BJ (cell line): ENCODE measurements around the gene SORL1. TPM values are rescaled to one million over a fixed set of nuclear protein-coding genes. Genes with fewer than 3 reads are reported as not detected.
A peak's percentile ranks its signal among the peaks of the same experiment; 100 is the strongest.

Source experiments
- CTCF ChIA-PET: fragments of 350-600 bp; formaldehyde crosslinking; extraction: SDS; loops from one replicate; lab custom pipeline; 2021; ENCODE audit warnings: antibody characterized with exemption, inconsistent platforms; lab: Yijun Ruan, JAX
- POLR2A ChIA-PET: fragments of 300-600 bp; sonication (Branson Sonifier 250); formaldehyde crosslinking; extraction: SDS; loops from one replicate; lab custom pipeline; 2021; ENCODE audit warnings: antibody characterized with exemption; lab: Charles Lee
- DNase-seq: peaks from one replicate; pipeline ENCODE4 v3.0.0-alpha.2; 2011; ENCODE audit warnings: low read depth
- H3K27me3 ChIP-seq: 2 replicates; pipeline ENCODE4 v1.6.0; 2011; ENCODE audit warnings: low read length; ENCODE audit not compliant: control insufficient read depth, insufficient read depth
- H3K36me3 ChIP-seq: 2 replicates; pipeline ENCODE4 v1.5.1; 2011; ENCODE audit warnings: low read length; ENCODE audit not compliant: control insufficient read depth, insufficient read depth
- H3K4me3 ChIP-seq: 2 replicates; pipeline ENCODE4 v1.5.1; 2011; ENCODE audit warnings: low read depth, mild to moderate bottlenecking, control low read depth, low read length
- polyA plus RNA-seq: library from polyadenylated mRNA; depleted of rRNA; stranded (reverse); fragments of >200 nt; gene quantifications from 2 replicates; pipeline ENCODE4 v1.2.3, GENCODE V29; 2011
- TF ChIP-seq, protein P1 (sequence below): IDR thresholded peaks from 2 replicates; pipeline ENCODE4 v1.5.1; 2011; ENCODE audit warnings: low read depth, mild to moderate bottlenecking, control low read depth, inconsistent platforms, low read length, moderate library complexity; ENCODE audit not compliant: insufficient read depth

The SORL1 gene
- polyA plus RNA-seq, 1 experiment = 1.4 TPM

DNA sequence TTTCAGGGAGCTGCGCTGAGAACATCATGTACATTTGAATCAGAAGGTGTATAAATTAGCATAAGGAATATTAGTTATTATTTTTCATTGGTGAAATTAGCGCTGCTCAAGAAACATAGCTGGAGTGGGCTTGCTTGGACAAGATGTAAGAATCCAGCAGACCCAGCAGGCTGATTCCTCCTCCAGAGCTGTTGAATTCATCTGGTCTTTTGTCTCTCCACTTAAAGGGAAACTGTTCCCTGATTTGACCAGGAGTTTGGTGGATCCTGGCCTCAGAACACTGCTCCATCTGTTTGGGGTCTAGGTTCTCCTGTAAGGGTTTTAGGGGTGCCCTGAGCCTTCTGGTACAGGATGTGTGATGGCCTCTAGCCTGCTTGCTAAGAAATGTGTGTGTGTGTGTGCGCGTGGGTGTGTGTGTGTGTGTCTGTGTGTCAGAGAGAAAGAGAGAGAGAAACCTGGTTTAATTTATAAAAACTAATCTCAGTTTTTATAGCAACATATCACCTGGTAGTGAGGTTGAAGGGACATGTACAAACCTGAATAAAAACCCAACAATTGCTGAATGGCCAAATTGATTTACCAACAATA lies 8.3 kb upstream of the SORL1 start:
- no peaks in the 10 kb centered on the region for H3K36me3 ChIP-seq
- DNase-seq = no peak
- H3K4me3 ChIP-seq = no peak overlapping the region
- CTCF ChIA-PET = interaction anchor here (1.2 kb wide), 2 partner anchors 22 to 91 kb away, joined by 3 to 5 read pairs; no protein-coding TSS in a partner anchor
- POLR2A ChIA-PET = no interaction called here
- peaks cover 8% of the 10 kb centered on the region; the same call in 1 of the 2 replicates for H3K27me3 ChIP-seq
- TF ChIP-seq, protein P1, sequence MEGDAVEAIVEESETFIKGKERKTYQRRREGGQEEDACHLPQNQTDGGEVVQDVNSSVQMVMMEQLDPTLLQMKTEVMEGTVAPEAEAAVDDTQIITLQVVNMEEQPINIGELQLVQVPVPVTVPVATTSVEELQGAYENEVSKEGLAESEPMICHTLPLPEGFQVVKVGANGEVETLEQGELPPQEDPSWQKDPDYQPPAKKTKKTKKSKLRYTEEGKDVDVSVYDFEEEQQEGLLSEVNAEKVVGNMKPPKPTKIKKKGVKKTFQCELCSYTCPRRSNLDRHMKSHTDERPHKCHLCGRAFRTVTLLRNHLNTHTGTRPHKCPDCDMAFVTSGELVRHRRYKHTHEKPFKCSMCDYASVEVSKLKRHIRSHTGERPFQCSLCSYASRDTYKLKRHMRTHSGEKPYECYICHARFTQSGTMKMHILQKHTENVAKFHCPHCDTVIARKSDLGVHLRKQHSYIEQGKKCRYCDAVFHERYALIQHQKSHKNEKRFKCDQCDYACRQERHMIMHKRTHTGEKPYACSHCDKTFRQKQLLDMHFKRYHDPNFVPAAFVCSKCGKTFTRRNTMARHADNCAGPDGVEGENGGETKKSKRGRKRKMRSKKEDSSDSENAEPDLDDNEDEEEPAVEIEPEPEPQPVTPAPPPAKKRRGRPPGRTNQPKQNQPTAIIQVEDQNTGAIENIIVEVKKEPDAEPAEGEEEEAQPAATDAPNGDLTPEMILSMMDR = no peak

DNA sequence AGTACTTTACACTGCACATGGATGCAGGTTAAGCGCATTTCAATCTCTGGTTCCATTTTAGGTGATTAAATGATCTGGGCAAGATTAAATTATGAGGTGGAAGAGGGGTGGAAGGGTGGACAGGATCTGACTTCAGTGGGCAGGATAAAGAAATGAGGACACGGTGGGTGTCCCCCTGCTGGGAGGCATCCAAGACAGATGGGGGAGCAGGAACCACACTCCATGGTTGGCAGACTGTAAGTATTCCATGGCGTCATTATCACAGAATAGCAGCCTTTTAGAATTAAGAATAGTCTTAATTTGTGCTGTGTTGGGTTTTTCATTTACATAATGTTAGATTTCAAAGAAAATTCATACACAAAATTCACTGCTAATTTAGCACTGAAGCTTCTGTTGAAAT lies 7.6 kb upstream of the SORL1 start:
- CTCF ChIA-PET = interaction anchor here (1.2 kb wide), 1 partner anchor 21 kb away, joined by 3 read pairs; no protein-coding TSS in a partner anchor
- Histone ChIP-seq H3K4me3 (no peak overlapping the region), H3K36me3 (no peaks in the 10 kb centered on the region), H3K27me3 (peaks cover 8% of the 10 kb centered on the region; the same call in 1 of the 2 replicates)
- no peak for DNase-seq
- POLR2A ChIA-PET = no interaction called here
- TF ChIP-seq, protein P1 = no peak

DNA sequence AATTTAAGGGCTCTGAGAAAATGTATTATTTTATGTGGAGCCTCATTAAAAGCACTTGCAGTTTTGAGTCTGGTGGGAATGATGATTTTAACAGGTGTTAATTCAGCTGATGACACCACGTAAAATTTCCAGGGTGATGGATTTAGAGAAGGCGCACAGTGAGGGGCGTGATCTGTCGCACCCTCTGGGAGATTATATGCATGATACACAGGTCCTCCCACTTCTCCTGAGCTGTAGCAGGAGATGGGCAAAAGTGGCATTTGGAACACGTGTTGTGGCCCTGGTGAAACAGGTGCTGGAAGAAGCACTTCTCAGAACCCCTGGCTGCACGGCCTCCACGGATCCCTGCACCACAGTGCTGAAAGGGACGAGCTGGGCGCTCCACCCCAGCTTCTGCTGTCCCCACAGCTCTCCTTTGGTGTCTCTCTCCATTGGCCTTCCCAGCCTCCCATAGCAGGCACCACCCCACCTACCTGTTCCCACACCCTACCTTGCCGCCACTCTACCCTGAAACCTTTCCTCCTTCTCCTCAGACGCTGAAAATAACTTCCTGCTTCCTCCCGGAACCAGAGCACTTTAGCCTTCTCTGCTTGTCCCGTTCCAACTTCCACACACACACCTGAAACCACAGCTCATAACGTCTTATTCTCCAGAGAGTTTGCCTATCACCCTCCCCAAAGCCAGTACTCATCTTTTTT lies 6.9 kb upstream of the SORL1 start:
- CTCF ChIA-PET = interaction anchor here (1.2 kb wide), 1 partner anchor 20 kb away, joined by 3 read pairs; no protein-coding TSS in a partner anchor
- TF ChIP-seq, protein P1 = no peak
- Histone ChIP-seq H3K27me3 (peaks cover 8% of the 10 kb centered on the region; the same call in 1 of the 2 replicates), H3K36me3 (no peaks in the 10 kb centered on the region), H3K4me3 (no peak overlapping the region)
- DNase-seq = no peak
- POLR2A ChIA-PET = no interaction called here

DNA sequence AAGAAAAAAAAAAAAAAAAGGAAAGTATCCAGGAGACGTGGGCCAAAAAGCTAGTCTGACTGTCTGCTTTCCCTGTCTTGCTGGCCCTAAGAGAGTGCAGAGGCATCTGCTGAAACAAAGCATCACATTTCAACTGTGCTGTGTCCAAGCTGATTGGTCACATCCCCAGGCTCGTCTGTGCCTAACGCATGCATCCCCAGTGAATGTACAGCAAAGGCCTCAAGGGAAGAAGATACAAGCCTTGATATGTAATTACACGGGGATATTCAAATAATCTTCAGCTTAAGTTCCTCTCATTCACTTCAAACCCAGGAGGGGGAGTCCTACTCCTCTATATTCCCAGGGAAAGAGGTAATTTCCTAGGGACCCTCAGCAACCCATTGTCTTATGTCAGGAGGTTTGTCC lies 5.4 kb upstream of the SORL1 start:
- Histone ChIP-seq H3K36me3 (no peaks in the 10 kb centered on the region), H3K27me3 (peaks cover 13% of the 10 kb centered on the region), H3K4me3 (no peak overlapping the region)
- DNase-seq = no peak
- TF ChIP-seq, protein P1 = peak; percentile 30; the same call in 1 of the 2 replicates
- CTCF ChIA-PET = interaction anchor here (0.8 to 1.5 kb wide), 5 partner anchors 10 to 1076 kb away, joined by 3 to 6 read pairs (median 3); no protein-coding TSS in a partner anchor
- POLR2A ChIA-PET = no interaction called here

DNA sequence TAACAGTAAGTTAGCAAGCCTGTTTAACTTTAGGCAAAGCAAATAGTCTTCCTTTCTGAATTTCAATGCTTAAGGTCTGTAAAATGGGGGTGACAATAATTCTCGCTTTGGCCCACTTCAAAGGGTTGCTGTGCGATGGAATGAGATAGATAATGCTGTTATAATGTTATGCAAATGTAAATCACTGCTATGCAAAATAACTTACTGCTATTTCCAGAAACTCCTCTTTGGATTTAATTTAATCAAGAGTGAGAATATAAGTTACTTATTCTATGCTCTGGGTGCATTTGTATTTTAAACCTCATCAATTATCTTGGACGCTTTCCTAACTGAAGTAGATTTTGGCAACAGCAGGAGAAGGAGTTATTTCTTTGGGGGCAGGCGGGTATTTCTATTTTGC lies 4.1 kb upstream of the SORL1 start:
- no peak for DNase-seq
- POLR2A ChIA-PET = no interaction called here
- H3K27me3 ChIP-seq = peaks cover 18% of the 10 kb centered on the region
- TF ChIP-seq, protein P1 = no peak
- no peak overlapping the region for H3K4me3 ChIP-seq
- CTCF ChIA-PET = interaction anchor here (1.3 kb wide), 1 partner anchor 86 kb away, joined by 4 read pairs; no protein-coding TSS in a partner anchor
- H3K36me3 ChIP-seq = no peaks in the 10 kb centered on the region
